GM19043 (cell line): ENCODE data around the gene TAS1R3.

Experiments
- ATAC-seq: cut with Tn5 transposase; IDR thresholded peaks from one replicate; pipeline ENCODE4 v1.9.1; 2021; ENCODE audit warnings: low read depth; ENCODE audit not compliant: unreplicated experiment

Gene TAS1R3

DNA sequence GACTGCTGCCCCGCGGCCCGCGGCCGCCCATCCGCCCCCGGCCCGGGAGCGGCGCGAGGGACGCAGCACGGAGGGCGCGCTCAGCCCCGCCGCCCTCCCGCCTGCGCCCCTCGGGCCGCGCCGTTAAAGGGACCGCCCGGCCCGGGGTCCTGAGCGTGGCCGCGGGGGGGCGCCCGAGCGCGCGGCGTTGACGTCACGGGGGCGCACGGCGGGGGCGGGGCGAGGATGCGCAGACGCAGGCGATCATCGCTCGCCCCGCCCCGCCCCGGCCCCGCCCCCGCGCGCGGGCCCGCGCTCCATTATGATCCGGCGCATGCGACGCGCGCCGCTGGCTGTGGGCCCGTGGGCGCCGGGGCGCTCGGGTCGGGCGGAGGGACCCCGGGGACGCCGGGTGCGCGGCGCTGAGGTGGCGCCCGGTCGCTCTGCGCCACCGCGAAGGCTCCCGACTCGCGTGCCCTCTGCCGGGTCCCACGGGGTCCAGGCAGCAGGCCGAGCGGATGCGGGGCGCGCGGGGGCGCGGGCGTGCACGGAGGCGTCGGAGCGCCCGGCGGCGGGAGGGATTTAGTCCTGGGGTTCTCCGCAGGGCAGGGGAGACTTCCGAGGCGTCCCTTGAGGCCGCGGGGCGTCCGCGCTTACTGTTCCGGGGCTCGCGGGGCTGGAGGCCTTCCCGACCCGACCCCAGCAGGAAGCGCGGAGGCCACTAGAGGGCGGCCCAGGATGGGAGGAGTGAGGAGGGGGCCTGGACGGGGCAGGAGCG is 18.4 kb downstream of the TAS1R3 start, which contains the start of gene DVL1:
Gene DVL1 (minus strand): TSS at position 163 of the 757 bp plus-strand sequence. CDS start 353 bp downstream, outside the sequence.
- peak; percentile 47 for ATAC-seq

DNA sequence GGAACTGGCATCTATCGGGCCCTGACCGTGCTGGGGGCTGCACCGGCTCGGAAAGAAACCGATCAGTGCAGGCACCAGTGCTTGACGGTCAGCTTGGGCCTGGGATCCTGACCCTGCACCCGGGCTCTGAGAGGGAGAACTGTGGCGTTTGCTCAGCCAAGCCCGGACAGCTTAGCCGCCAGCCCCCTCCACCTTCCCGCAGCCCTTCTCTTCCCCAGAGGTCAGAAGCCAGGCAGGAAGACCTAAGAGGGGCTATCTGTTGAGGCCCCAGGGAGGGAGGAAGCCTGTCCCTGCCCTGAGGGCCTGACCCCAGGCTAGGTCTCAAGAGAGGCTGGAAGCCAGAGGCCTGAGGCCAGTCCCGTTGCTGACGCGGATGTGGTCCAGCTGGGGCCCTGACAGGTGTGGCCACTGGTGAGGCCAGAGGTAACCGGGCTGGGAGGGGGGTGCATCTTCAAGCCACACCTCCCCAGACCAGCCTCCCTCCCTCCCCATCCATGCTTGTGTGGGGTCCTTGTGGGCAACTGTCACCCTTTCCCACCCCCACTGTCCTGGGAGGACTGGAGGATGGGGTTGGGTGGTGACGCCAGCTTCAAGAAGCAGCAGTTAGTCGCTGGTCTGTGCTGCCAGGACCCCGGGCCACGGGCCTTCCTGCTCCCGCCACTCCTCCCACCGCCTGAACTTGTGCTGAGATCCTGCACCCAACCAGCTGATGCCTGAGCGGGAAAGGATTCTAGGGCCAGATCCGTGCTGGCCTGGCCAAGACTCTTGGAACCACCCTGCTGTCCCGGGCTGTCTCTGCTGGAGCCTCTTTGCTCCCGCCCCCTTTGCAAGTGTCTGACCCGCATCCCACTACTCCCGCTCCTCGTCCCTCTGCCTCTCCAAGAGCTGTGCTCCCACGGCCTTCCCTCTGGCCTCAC is 20.7 kb downstream of the TAS1R3 start:
- ATAC-seq, result no peak

DNA sequence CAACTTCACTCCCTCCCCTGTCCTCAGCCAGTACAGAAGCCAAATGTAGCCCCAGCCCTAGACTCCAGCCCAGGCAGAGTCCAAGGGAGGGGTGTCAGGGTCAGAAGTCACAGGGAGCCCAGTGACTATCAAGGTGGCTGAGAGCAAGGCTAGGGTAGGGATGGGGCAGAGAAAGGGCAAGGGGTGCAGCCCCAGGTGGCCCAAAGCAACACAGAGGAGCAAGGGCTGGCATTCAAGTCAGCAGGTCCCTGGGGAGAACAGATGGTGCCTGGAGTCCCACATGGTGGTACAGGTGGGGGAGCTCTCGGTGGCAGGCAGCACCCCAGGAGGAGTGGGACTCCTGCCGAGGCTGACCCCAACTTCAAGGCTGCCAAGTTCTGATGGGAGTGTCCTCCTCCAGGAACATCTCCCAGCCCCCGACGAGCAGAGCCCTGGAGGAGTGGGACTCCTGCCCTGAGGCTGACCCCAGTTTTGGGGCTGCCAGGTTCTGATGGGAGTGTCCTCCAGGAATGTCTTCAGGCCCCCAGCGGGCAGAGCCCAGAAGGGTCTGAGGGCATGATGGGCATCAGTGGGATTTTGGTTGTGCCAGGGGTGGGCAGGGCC is 21.8 kb downstream of the TAS1R3 start:
- ATAC-seq, result no peak

DNA sequence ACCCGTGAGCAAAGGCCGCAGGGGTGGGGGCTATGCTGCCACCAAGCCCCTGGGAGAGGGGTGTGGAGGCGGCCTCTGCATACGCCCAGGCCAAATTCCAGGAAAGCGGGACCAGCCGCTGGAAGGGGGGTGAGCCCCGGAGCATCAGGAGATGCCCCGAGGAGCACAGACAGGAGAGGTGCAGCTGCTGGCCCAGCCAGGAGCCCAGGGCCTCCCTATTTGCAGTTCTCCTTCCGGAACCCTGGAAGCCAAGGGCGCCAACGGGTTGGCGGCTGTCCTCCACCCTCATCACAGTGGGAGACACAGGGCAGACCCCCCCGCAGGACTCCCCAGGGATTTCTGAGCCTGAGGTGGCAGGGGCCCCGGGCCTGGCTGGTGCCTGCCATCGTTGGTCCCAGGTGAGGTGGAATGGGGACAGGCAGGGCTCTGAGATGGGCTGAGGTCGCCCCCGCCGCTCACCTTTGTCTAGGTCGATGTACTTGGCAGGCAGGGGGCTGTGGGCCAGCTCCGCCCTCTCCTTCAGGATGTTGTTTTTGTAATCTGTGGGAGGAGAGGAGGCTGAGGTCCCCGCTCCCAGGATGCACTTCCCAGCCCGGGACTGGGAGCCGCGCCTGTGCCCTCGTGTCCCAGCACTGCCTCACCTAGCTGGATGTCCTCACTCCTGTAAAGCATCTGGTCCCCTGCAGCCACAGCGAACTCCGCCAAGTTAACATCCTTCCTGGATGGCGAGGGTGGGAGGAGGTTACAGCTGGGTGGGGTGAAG is 22.5 kb downstream of the TAS1R3 start:
- ATAC-seq, result no peak

DNA sequence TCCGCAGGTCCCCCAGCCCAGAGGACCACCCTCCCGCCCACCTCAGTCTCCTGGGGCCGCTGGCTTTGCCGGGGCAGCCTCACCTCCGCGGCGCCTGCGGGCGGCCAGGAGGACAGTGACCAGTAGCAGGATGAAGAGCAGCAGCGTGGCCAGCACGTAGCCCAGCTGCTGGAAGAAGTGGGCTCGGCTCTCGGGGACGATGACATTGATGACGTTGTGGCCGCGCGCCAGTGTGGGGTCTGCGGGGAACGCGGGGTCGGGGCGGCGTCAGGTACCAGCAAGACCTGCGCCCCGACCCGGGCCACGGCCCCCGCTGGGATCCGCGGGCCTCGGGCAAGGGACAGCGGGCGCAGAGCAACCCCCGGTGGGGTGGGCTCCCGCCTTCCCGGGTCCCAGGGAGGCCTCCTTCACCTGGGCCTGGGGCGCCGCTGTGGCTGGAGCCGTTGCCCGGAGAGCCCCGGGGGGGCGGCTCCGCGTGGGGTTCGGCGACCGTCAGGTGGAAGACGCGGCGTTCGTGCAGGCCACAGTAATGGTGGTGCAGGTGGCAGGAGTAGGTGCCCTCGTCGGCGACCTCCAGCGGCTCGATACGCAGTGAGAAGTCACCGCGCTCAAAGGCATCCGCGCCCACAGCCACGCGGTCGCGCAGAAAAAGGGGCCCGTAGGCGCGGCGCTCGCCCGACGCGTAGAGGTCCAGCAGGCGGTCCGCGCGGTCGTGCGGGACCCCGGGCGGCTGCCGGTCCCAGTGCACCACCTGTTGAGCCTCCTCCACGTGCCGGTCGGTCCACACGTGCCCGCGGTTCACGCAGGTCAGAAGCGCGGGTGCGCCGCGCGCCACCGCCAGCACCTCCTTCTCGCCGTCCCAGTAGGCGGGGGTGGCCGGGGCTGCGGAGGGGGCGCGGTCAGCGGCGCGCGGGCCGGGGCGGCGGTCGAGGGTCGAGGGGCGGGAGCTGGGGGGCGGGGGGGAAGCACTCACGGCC is 23.5 kb downstream of the TAS1R3 start:
- ATAC-seq, result no peak

DNA sequence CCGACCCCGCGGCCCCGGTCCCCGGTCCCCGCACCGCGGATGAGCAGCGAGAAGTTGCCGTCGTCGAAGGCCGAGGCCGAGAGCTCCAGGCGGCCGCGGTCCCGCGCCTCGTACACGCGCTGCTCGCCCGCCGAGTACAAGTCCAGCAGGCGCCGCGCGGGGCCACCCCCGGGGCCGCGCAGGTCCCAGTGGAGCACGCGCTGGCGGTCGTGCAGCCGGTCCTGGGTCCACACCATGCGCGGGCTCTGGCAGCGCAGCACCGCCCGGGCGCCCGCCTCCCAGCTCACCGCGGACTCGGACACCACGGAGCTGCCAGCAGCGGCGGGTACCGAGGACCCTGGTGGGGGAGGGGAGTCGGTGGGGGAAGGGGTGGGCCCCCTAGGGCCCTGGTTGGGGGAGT is 24.3 kb downstream of the TAS1R3 start:
- no peak for ATAC-seq

DNA sequence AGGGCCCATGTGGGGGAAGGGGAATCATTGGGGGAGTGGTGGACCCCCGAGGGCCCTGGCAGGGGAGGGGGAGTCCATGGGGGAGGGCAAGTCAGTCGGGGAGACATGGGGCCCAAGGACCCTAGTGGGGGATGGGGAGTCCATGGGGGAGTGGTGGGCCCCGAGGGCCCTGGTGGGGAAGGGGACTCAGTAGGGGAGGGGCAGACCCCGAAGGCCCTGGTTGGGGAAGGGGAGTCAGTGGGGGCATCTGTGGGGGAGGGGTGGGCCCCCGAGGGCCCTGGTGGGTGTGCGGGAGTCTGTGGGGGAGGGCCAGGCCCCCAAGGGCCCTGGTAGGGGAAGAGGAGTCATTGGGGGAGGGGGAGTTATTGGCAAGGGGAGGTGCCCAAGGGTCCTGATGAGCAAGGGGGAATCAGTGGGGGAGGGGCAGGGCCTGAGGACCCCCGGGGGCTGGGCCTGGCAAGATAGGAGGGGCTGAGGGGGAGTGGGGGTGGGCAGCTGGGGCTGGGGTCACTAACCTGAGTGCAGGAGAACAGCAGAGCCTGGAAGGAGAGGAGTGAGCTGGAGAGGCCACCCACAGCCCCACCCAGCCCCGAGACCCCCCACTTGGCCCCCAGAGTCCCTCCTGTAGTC is 25.2 kb downstream of the TAS1R3 start:
- no peak for ATAC-seq

DNA sequence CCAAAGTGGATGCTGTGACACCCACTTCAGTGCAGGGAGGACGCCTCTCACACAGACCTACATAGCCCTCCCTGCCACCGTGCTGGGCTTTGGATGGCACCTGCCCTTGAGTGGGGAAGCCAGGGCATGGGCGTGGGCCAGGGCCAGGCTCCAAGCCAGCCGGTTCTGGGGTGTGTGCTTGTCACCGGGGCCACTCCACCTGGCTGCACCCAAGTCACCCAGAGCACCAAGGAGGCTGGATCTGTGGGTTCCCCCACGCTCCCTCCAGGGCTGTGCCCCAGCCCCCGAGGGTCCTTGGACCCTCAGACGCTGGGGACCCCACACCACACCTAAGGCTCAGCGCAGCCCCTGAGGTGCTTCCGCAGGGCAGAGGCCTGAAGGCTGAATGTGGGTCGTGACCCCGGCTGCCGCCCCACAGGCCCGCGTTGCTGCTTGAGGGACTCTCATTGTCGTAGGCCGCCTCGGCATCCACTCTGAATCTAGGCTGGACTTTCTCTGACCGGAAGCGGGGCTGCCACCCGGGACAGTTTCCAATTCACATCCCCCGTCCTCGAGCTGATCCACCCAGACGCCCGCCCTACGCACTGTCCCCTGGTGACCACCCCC is 25.8 kb downstream of the TAS1R3 start:
- ATAC-seq, result no peak

DNA sequence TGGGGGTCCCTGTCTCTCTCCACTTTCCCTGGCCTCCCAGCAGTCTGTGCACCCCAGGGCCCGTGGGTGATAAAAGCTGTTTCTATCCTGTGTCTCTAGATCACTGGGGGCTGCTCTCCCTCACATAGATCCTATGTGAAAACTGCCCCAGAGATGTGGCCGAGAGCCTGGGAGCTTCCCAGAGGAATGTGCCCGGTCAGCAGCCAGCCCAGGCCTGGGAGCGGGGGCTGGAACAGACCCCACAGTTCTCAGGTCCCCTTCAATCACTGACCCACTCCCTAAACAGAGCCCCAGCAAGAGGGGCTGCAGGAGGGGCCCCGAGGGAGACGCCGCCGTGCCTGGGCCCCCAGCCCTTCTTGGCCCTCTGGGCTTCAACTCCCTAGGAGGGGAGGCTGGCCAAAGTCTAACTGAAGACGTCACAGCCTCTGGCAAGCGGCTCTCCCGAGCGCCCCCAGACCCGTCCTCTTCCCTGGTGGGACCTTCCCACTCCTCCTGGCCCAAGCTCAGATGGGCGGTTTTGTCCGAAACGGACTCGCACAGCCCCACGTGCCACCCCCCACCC is 26.9 kb downstream of the TAS1R3 start:
- no peak for ATAC-seq

DNA sequence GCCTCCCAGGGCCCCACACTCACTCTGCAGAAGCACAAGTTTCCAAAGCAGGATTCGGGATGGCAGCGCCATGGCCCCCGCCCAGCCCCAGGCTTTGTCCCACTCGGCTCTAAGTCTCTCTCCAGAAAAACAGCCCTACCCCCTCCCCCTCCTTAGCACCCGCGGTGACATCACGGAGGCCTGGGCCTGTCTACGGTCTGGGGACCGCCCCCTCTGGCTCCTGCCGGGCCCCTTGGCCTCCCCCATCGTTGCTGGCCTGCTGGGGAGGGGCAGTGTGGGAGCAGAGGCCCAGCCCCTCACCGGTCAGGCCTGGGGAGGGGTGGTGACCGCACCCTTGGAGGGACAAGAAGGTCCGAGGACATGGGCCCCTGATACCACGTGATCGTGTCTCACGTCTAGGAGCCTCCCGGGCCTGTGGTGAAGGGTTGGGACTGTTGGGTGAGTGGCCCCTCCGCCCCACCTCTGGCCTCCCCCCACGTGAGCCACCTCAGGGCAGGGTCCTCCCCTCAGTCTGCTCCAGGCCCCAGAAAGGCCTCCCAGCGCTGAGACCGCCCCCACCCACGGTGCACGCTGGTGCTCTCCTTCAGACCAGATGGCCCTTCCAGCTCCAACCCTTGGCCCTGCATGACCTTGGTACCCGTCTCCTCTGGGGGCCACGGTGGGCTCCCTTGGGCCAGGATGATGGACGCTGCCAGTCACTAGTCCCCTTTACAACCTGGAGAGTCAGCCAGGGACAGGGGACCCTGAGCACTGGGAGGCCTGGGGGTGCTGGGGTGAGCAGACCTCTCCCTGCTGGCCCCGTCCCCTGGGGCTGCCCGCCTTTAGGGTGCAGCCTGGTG is 27.6 kb downstream of the TAS1R3 start, which contains the start of gene MXRA8:
Gene MXRA8 (minus strand): TSS at position 123 of the 839 bp plus-strand sequence. CDS start 51 bp downstream, at position 72.
- no peak for ATAC-seq

DNA sequence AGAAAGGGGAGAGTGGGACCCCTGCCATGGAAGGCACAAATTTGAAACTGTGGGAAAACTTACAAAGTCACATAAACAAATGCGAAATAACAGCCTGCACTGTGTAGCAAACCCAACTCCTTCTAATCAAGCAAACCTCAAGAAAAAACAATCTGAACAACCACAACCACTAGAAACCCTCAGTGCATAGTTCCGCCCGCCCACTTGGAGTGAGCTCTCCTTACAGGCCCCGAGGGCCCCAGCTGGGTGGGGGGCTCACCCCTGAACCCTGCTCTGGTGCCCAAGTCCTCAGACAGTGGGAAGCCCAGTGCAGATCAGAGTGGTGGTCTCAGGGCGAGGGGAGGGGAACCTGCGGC is 28.2 kb downstream of the TAS1R3 start:
- no peak for ATAC-seq

DNA sequence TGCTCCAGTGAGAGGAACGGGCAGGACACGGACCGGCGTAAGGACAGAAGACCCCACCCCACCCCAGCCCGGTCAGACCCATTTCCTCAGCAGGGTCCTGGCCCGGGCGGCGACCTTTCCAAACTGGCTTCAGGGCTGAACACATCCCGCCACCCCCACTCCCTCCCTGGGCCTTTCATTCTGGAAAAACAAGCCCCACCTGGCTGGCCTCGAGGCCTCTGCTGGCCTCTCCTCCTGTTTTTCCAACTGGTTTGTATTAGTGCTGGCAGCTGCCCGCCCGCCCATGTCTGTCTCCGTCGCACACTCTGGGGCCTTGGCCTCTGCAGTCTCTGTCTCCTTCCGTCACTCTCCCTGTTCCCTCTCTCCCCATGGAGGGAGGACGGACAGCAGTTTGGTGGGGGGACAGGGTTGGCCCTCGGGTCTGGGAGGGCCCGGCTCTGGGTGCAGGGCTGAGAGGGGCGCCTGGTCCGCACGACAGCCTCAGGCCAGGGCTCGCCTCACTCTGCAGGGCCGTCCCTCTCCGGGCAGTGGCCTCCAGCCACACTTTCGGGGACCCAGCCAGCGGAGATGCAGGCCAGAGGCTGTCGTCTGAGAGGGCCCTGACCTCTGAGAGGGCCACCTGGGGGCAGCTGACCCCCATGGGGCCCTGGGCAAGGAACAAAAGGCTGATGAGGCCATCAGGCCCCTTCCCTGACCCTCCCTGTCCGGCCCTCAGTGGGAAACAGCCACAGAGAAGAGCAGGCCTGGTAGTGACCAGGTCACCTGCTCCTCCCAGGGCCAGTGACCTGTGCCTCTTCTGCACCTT is 28.8 kb downstream of the TAS1R3 start:
- no peak for ATAC-seq

DNA sequence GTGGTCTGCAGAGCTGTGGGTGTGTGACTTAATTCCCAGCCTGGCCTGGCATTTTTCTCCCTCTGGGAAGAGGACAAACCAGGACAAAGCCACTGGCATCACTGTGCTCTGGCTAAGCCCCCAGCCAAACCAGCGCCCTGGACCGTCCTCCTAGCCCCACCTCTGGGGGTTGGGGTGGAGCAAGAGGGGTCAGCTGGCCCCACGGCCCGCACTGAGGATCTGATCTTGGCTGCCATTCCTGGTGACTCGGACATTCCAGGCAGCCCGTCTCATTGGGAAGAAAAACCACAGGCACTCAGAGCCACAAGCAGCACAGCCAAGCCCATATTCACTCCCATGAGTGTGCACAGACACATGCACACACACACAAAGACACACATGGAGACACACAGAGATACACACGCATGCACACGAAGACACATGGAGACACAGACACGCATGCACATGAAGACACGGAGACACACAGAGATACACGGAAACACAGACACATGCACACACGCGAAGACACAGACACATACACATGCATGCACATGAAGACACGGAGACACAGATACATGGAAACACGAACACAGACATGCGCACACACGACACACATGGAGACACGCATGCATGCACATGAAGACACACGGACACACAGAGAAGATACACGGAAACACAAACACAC is 29.6 kb downstream of the TAS1R3 start:
- ATAC-seq, result no peak

DNA sequence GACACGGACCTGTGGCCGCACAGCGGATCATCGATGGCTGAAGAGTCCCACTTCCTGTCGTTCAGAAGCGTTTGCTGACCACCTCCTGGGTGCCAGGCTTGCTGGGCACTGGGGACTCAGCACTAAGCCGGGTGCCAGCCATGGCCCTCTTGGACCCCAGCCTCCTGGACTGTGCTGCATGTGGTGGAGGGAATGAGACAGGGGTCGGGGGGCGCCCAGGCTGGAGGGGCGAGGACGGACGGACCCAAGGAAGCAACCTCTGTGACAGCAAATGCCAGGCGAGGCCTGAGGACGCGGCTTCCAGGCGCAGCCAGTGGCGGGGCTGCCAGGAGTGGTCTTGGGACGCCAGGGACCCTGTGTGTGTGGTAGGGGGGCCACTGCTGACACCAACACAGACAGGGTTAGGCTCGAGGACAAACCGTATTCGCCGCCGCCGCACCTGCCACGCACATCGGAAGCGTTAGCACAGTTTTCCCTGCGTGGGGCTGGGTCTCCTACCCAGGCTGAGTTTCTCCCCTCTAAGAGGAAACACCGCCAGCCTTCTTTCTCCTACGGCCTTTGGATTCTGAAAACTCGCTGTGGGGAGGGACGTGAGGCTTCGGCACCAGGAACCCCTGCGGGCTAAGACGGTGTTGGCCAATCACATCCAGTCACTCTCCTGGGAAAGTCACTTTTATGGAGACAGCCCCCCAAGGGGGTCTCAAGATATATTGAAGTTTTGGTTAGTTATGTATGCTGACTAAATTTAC is 30.3 kb downstream of the TAS1R3 start:
- no peak for ATAC-seq

DNA sequence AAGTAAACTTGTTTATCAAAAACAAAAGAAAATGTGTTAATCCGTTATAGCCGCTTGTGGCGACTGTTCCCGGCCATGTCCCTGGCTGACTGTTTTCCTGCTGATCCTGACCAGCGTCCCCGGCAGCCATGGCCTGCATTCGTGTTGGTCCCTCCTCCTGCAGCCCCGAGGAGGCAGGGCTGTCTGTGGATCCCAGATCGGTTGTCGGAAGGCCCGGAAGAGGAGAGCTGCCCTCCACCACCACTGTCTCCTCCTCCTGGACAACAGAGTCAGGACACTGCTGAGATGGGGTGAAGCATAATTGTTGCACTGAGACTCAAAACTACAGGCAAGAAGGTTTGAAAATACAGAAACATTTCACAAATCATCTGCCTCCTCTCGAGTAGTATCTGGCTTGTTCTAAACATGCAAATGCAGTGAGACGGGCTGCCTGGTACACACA is 30.9 kb downstream of the TAS1R3 start:
- no peak for ATAC-seq
